HCT116 (cell line): ENCODE results near the gene FGFBP1. TPM values are rescaled to one million over a fixed set of nuclear protein-coding genes. Genes with fewer than 3 reads are reported as not detected.

ENCODE experiments used
- ATAC-seq: fragments of 200-7000 bp; cut with Tn5 transposase; 2 replicates; pipeline ENCODE4 v1.9.1; 2020; ENCODE audit warnings: mild to moderate bottlenecking, moderate library complexity
- BruUV-seq: library from RNA; stranded (reverse); fragments of 400-500 nt; replicated peaks from 2 replicates; lab custom pipeline; 2021; lab: Mats Ljungman, UMichigan
- CTCF ChIA-PET: fragments of 300-600 bp; sonication (Branson Sonifier 250); formaldehyde crosslinking; loops from one replicate; lab custom pipeline; 2021; ENCODE audit warnings: antibody characterized with exemption; lab: Charles Lee
- POLR2A ChIA-PET: fragments of 300-600, 350-600 bp; sonication (Branson Sonifier 250); formaldehyde crosslinking; loops from one replicate; lab custom pipeline; 2021; ENCODE audit warnings: antibody characterized with exemption; lab: Charles Lee
- RAD21 ChIA-PET, 2 experiments: fragments of 300-600 bp; sonication (Branson Sonifier 250); formaldehyde crosslinking; loops; one replicate each; lab custom pipeline; 2023; ENCODE audit warnings: low total read pairs in 2 of 2; ENCODE audit not compliant: uncharacterized antibody in 2 of 2, unreplicated experiment in 2 of 2, low non-redundant PET in 1 of 2; lab: Charles Lee
- DNase-seq: peaks from one replicate; pipeline ENCODE4 v3.0.0-alpha.2; 2010; ENCODE audit warnings: low read depth, low spot score
- H2AFZ ChIP-seq: fragments of 200-600 bp; shearing (Covaris generic), sonication (generic); 2 replicates; pipeline ENCODE4 v1.6.1; 2017; ENCODE audit warnings: low read depth, mixed run types, mixed read lengths, antibody characterized with exemption, low read length; ENCODE audit not compliant: poor library complexity, severe bottlenecking
- H3K27ac ChIP-seq: 2 replicates; pipeline ENCODE4 v1.5.1; 2012; ENCODE audit warnings: low read depth, low read length
- H3K27me3 ChIP-seq: fragments of 200-600 bp; sonication (generic); 2 replicates; pipeline ENCODE4 v1.6.1; 2016; ENCODE audit warnings: mixed run types, low read length, mixed read lengths; ENCODE audit not compliant: insufficient read depth
- H3K36me3 ChIP-seq, 2 experiments: fragments of 200-500 bp in 1 of 2; fragments of 200-600 bp in 1 of 2; sonication (Bioruptor generic) in 1 of 2; sonication (generic) in 1 of 2; 2 replicates each; pipeline versions ENCODE4 v1.5.1 to v1.6.1; 2014 to 2016; ENCODE audit warnings: low read length in 2 of 2, inconsistent platforms in 1 of 2, mixed read lengths in 1 of 2, mixed run types in 1 of 2; ENCODE audit not compliant: insufficient read depth in 2 of 2, control insufficient read depth in 1 of 2
- H3K4me1 ChIP-seq, 2 experiments: fragments of 200-600 bp in 1 of 2; sonication (generic) in 1 of 2; 2 replicates each; pipeline versions ENCODE4 v1.5.1 to v1.6.1; 2012 to 2017; ENCODE audit warnings: low read length in 2 of 2, inconsistent platforms in 1 of 2, mild to moderate bottlenecking in 1 of 2, mixed read lengths in 1 of 2, mixed run types in 1 of 2, moderate library complexity in 1 of 2; ENCODE audit not compliant: insufficient read depth in 2 of 2, control insufficient read depth in 1 of 2
- H3K4me2 ChIP-seq: fragments of 200-600 bp; sonication (generic); 2 replicates; pipeline ENCODE4 v1.6.1; 2017; ENCODE audit warnings: mixed run types, low read length, mixed read lengths
- H3K4me3 ChIP-seq, 2 experiments: fragments of 200-600 bp in 1 of 2; sonication (generic) in 1 of 2; replicated peaks in 1 of 2; 2 replicates each; pipeline ENCODE4 v1.5.1; 2011 to 2016; ENCODE audit warnings: low read length in 2 of 2, control low read depth in 1 of 2, low read depth in 1 of 2, mild to moderate bottlenecking in 1 of 2, mixed read lengths in 1 of 2, mixed run types in 1 of 2
- H3K79me2 ChIP-seq: fragments of 200-600 bp; sonication (generic); 2 replicates; pipeline ENCODE4 v1.6.1; 2017; ENCODE audit warnings: mild to moderate bottlenecking, mixed run types, low read length, moderate library complexity, mixed read lengths; ENCODE audit not compliant: insufficient read depth
- H3K9ac ChIP-seq: fragments of 200-600 bp; sonication (generic); 2 replicates; pipeline ENCODE4 v1.6.1; 2016; ENCODE audit warnings: low read length, mixed read lengths
- H3K9me2 ChIP-seq: fragments of 200-600 bp; sonication (generic), shearing (Covaris generic); 2 replicates; pipeline ENCODE4 v1.6.1; 2017; ENCODE audit warnings: mixed run types, mild to moderate bottlenecking, moderate library complexity; ENCODE audit not compliant: insufficient read depth
- H3K9me3 ChIP-seq, 2 experiments: fragments of 200-500 bp in 1 of 2; fragments of 200-600 bp in 1 of 2; sonication (Bioruptor generic) in 1 of 2; sonication (generic) in 1 of 2; 2 replicates each; pipeline ENCODE4 v1.6.1; 2014 to 2017; ENCODE audit warnings: low read length in 2 of 2, mixed read lengths in 2 of 2, inconsistent platforms in 1 of 2, low read depth in 1 of 2, mild to moderate bottlenecking in 1 of 2, mixed run types in 1 of 2, moderate library complexity in 1 of 2; ENCODE audit not compliant: control insufficient read depth in 1 of 2, insufficient read depth in 1 of 2
- H4K20me1 ChIP-seq: fragments of 200-600 bp; sonication (generic), shearing (Covaris generic); 2 replicates; pipeline ENCODE4 v1.6.1; 2017; ENCODE audit warnings: mixed run types, mild to moderate bottlenecking, moderate library complexity; ENCODE audit not compliant: insufficient read depth
- CBX3 ChIP-seq: IDR thresholded peaks from 2 replicates; pipeline ENCODE4 v1.6.1; 2012; ENCODE audit warnings: low read depth
- CEBPB ChIP-seq: IDR thresholded peaks from 2 replicates; pipeline ENCODE4 v1.6.1; 2012; ENCODE audit warnings: low read depth
- CTCF ChIP-seq, 3 experiments: fragments of 200-600 bp in 1 of 3; sonication (generic) in 1 of 3; IDR thresholded peaks in 2 of 3; conservative IDR thresholded peaks in 1 of 3; 2 replicates each; pipeline ENCODE4 v1.5.1; 2012 to 2017; ENCODE audit warnings: low read depth in 2 of 3, low read length in 2 of 3, antibody characterized with exemption in 1 of 3, borderline replicate concordance in 1 of 3, control low read depth in 1 of 3, mild to moderate bottlenecking in 1 of 3, mixed read lengths in 1 of 3, mixed run types in 1 of 3, moderate library complexity in 1 of 3; ENCODE audit not compliant: insufficient read depth in 1 of 3
- EGR1 ChIP-seq: IDR thresholded peaks from 2 replicates; pipeline ENCODE4 v1.6.1; 2012; ENCODE audit warnings: low read depth
- ELF1 ChIP-seq: IDR thresholded peaks from 2 replicates; pipeline ENCODE4 v1.6.1; 2012; ENCODE audit warnings: low read depth, borderline replicate concordance
- EZH2 ChIP-seq: fragments of 200-600 bp; sonication (generic); IDR thresholded peaks from 2 replicates; pipeline ENCODE4 v1.6.1; 2017; ENCODE audit warnings: antibody characterized with exemption, mixed run types
- EZH2phosphoT487 ChIP-seq: fragments of 200-600 bp; IDR thresholded peaks from 2 replicates; pipeline ENCODE4 v1.6.1; 2018; ENCODE audit warnings: antibody characterized with exemption, borderline replicate concordance
- FOSL1 ChIP-seq: IDR thresholded peaks from 2 replicates; pipeline ENCODE4 v1.6.1; 2012; ENCODE audit warnings: low read depth
- JUND ChIP-seq: IDR thresholded peaks from 2 replicates; pipeline ENCODE4 v1.6.1; 2012
- MAX ChIP-seq: IDR thresholded peaks from 2 replicates; pipeline ENCODE4 v1.6.1; 2012
- POLR2A ChIP-seq: IDR thresholded peaks from 2 replicates; pipeline ENCODE4 v1.7.0; 2011; ENCODE audit warnings: borderline replicate concordance; ENCODE audit not compliant: insufficient read depth, insufficient read length; ENCODE audit errors: extremely low read depth
- POLR2AphosphoS5 ChIP-seq: IDR thresholded peaks from 2 replicates; pipeline ENCODE4 v1.6.1; 2011; ENCODE audit warnings: mild to moderate bottlenecking, low read depth, low read length, moderate library complexity
- RAD21 ChIP-seq: IDR thresholded peaks from 2 replicates; pipeline ENCODE4 v1.6.1; 2012; ENCODE audit warnings: low read depth, mild to moderate bottlenecking
- REST ChIP-seq: IDR thresholded peaks from 2 replicates; pipeline ENCODE4 v1.6.1; 2012; ENCODE audit warnings: low read depth
- SP1 ChIP-seq: IDR thresholded peaks from 2 replicates; pipeline ENCODE4 v1.6.1; 2012; ENCODE audit warnings: low read depth
- SRF ChIP-seq: IDR thresholded peaks from 2 replicates; pipeline ENCODE4 v1.6.1; 2012; ENCODE audit warnings: low read depth
- TCF7L2 ChIP-seq: IDR thresholded peaks from 2 replicates; pipeline ENCODE4 v1.7.0; 2011; ENCODE audit warnings: borderline replicate concordance, inconsistent platforms; ENCODE audit not compliant: insufficient read depth, insufficient read length; ENCODE audit errors: extremely low read depth
- YY1 ChIP-seq: IDR thresholded peaks from 2 replicates; pipeline ENCODE4 v1.6.1; 2011; ENCODE audit warnings: low read length, low read depth, moderate library complexity, mild to moderate bottlenecking; ENCODE audit not compliant: insufficient replicate concordance; ENCODE audit errors: extremely low read depth
- ZFX ChIP-seq: fragments of 450-650 bp; IDR thresholded peaks from 2 replicates; pipeline ENCODE4 v1.6.1; 2017
- ZNF274 ChIP-seq: fragments of 200-500 bp; sonication (Bioruptor generic); IDR thresholded peaks from 2 replicates; pipeline ENCODE4 v1.6.1; 2014; ENCODE audit warnings: mild to moderate bottlenecking, low read depth, low read length, inconsistent platforms
- intact Hi-C: fragments of 100-400 bp; cut with micrococcal nuclease; formaldehyde crosslinking; loops from 2 replicates; pipeline ENCODE4 v1.10.0; 2022
- total RNA-seq: library from RNA; stranded (reverse); gene quantifications from one replicate; pipeline ENCODE4 v1.2.1, GENCODE V29; 2021; ENCODE audit not compliant: unreplicated experiment
- TF ChIP-seq, protein P1 (sequence below): IDR thresholded peaks from 2 replicates; pipeline ENCODE4 v1.6.1; 2012

The FGFBP1 gene
- total RNA-seq, 1 experiment from 2014 or later: 8.7 TPM

GRCh38 chr4:15906020-15906443 is 32.5 kb downstream of the FGFBP1 start:
- H4K20me1 ChIP-seq: no peaks in the 10 kb centered on the region
- H3K4me2 ChIP-seq: peak overlapping the region; percentile 80
- H3K79me2 ChIP-seq: no peaks in the 10 kb centered on the region
- ATAC-seq: peak; percentile 95
- BruUV-seq: no TSS peak
- H3K9ac ChIP-seq: peak overlapping the region; percentile 65
- H3K36me3 ChIP-seq: no peaks in the 10 kb centered on the region
- H3K27me3 ChIP-seq: no peaks in the 10 kb centered on the region
- peaks cover 19 to 32% of the 10 kb centered on the region in 2 experiments for H3K4me1 ChIP-seq
- H3K9me2 ChIP-seq: no peaks in the 10 kb centered on the region
- H2AFZ ChIP-seq: no peak overlapping the region
- no peaks in the 10 kb centered on the region; a peak in 1 of 4 replicates for H3K9me3 ChIP-seq
- peak overlapping the region; percentile 18 to 47 for H3K4me3 ChIP-seq
- POLR2A ChIA-PET: interaction anchor here (0.6 to 2.5 kb wide), 5 partner anchors 10 to 50 kb away, joined by 3 to 11 read pairs (median 5); no protein-coding TSS in a partner anchor
- CTCF ChIA-PET: interaction anchor here (0.6 to 2.2 kb wide), 3 partner anchors 24 to 359 kb away, joined by 3 to 17 read pairs (median 15); no protein-coding TSS in a partner anchor
- H3K27ac ChIP-seq: peak overlapping the region; percentile 73
- DNase-seq: peak; percentile 95
- intact Hi-C loops: loop anchor here (1.0 kb wide), 1 partner anchor 12 kb away; no protein-coding TSS in a partner anchor
- RAD21 ChIA-PET: interaction anchor here in 1 of 2 experiments (0.6 to 0.7 kb wide), 3 partner anchors 50 to 225 kb away, joined by 3 to 4 read pairs (median 3); no protein-coding TSS in a partner anchor
- TF ChIP-seq EZH2: no peak
- TF ChIP-seq SP1: peak; percentile 97
- TF ChIP-seq EGR1: peak; percentile 72
- peak; percentile 43 for TF ChIP-seq RAD21
- peak; percentile 97 for TF ChIP-seq CEBPB
- TF ChIP-seq CTCF (IDR thresholded peaks at IDR 0.05 in 2 of 3, conservative IDR thresholded peaks at IDR 0.05 in 1 of 3; ENCODE audit: borderline replicate concordance in 1 of 3, insufficient read depth in 1 of 3, low read depth in 2 of 3, low read length in 2 of 3): no peak
- no peak for TF ChIP-seq ZNF274
- TF ChIP-seq ZFX: no peak
- TF ChIP-seq EZH2phosphoT487: no peak
- no peak for TF ChIP-seq REST
- TF ChIP-seq FOSL1: peak; percentile 98
- TF ChIP-seq POLR2AphosphoS5: peak; percentile 74
- TF ChIP-seq, protein P1, sequence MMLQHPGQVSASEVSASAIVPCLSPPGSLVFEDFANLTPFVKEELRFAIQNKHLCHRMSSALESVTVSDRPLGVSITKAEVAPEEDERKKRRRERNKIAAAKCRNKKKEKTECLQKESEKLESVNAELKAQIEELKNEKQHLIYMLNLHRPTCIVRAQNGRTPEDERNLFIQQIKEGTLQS: no peak; the same call in 1 of the 2 replicates
- peak; percentile 77 for TF ChIP-seq MAX
- peak; percentile 97 for TF ChIP-seq TCF7L2
- peak; percentile 99 for TF ChIP-seq JUND
- peak; percentile 91 for TF ChIP-seq CBX3
- no peak for TF ChIP-seq YY1
- TF ChIP-seq POLR2A: no peak
- peak; percentile 63; the same call in 1 of the 2 replicates for TF ChIP-seq SRF
- TF ChIP-seq ELF1: no peak
